AG09319 (cell line): ENCODE data around the gene GHRHR.

ENCODE experiments used
- DNase-seq: peaks from one replicate; pipeline ENCODE4 v3.0.0-alpha.2; 2010; ENCODE audit warnings: low read depth; ENCODE audit errors: extremely low read depth
- CTCF ChIP-seq: IDR thresholded peaks from 2 replicates; pipeline ENCODE4 v1.5.1; 2011; ENCODE audit warnings: low read depth, mild to moderate bottlenecking, inconsistent platforms, low read length, moderate library complexity

GHRHR gene

DNA sequence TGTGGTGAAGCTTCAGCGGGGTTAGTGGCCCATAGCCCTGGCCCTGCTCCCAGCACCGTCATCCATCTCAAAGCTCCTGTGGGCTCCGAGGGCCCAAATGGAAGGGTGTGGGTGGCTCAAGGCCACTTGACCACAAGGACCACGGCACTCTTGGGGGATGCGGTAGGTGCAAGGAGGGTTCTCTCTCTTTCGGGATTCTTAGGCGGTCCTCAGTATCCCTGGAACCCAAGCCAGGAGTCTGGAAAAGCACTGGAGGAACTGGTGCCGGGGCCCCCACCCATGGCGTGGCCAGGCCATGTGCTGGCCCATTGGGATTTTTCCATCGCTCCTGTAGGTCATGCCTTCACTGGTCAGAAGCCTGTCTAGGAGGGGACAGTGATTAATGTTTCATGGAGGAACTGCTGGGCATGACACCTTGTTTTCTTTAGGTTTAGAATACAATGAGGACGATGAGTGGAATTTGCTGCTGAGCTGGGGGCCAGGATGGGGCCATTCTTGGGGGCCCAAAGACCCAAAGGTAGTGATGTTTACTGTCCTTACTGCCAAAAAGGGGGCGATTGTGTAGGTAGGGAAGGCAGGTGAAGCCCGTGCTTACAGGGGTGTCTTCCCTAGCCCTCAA is 35.4 kb upstream of the GHRHR start:
- TF ChIP-seq CTCF = no peak
- DNase-seq = no peak

DNA sequence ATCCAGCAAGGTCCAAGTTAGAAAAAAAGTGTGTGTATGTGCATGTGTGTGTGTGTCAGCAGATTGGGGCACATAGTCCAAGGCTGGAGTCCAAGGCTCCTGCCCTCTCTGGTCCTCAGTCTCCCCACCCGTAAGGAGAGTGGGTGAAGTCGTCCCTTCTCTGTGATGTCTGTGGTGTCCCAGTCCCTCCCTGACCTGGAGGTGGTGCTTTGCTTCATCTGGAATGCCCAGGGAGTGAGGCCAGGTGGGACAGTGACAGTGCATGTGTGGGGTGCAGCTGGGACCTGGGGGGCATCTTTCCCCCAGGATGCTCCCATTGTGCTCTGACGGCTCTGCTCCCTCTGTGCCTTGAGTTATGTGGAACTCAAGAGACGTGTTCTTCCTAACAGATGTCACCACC is 34.1 kb upstream of the GHRHR start:
- DNase-seq = no peak
- TF ChIP-seq CTCF = no peak

- no peak for TF ChIP-seq CTCF
- DNase-seq = no peak
These were observed 33.1 kb upstream of the GHRHR start for GRCh38 chr7:30930621-30931020.

DNA sequence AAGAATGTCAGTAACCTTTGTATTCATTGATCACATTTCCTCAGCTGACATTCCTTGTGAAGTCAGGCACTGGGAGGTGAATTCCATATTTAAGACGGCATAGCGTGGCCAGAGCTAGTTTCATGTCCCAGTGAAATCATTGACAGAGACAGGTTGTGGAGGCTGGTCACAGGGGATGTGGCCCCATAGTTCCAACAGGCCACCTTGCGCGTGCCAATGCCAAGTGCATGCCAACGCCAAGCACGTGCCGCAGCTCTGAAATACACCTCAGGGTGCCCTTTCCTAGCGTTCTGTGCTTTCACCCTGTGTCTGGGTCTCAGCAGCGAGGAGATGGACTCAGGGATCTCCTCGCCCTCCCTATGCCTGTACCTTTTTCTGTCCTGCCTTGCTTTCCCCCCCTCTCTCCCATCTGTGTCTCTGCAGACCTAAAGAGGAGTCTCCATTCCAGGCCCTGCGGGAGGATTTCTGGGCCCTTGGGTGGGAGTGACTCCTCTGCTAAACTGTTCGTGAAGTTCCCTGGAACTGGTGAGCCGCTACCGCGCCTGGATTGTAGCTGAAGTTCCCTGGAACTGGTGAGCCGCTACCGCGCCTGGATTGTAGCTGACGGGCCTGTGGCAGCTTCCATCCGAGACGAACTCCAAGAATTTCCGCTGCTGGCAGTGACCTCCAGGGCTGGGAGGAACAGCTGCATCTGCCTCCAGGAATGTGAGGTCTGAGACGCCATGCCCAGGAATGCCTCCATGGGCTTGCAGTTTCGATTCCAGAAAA is 32.4 kb upstream of the GHRHR start:
- no peak for DNase-seq
- no peak; the same call in 1 of the 2 replicates for TF ChIP-seq CTCF

- no peak for DNase-seq
- TF ChIP-seq CTCF = no peak
These were observed 31.7 kb upstream of the GHRHR start for GRCh38 chr7:30931929-30932540.

GRCh38 chr7:30932562-30932961 is 31.2 kb upstream of the GHRHR start:
- TF ChIP-seq CTCF = no peak

GRCh38 chr7:30933124-30933974 is 30.4 kb upstream of the GHRHR start:
- DNase-seq = no peak
- TF ChIP-seq CTCF = no peak

More at GRCh38 chr7:30932562-30932961, 31.2 kb upstream of the GHRHR start:
- no peak for DNase-seq
